GM12873 (cell line): Measurements from ENCODE around the gene POGZ.

Experiments used
- CTCF ChIP-seq: IDR thresholded peaks from 2 replicates; pipeline ENCODE4 v1.5.1; 2012; ENCODE audit warnings: low read depth, mild to moderate bottlenecking, moderate library complexity, low read length, control low read depth; ENCODE audit not compliant: insufficient read depth; ENCODE audit errors: missing control alignments

Gene POGZ, protein sequence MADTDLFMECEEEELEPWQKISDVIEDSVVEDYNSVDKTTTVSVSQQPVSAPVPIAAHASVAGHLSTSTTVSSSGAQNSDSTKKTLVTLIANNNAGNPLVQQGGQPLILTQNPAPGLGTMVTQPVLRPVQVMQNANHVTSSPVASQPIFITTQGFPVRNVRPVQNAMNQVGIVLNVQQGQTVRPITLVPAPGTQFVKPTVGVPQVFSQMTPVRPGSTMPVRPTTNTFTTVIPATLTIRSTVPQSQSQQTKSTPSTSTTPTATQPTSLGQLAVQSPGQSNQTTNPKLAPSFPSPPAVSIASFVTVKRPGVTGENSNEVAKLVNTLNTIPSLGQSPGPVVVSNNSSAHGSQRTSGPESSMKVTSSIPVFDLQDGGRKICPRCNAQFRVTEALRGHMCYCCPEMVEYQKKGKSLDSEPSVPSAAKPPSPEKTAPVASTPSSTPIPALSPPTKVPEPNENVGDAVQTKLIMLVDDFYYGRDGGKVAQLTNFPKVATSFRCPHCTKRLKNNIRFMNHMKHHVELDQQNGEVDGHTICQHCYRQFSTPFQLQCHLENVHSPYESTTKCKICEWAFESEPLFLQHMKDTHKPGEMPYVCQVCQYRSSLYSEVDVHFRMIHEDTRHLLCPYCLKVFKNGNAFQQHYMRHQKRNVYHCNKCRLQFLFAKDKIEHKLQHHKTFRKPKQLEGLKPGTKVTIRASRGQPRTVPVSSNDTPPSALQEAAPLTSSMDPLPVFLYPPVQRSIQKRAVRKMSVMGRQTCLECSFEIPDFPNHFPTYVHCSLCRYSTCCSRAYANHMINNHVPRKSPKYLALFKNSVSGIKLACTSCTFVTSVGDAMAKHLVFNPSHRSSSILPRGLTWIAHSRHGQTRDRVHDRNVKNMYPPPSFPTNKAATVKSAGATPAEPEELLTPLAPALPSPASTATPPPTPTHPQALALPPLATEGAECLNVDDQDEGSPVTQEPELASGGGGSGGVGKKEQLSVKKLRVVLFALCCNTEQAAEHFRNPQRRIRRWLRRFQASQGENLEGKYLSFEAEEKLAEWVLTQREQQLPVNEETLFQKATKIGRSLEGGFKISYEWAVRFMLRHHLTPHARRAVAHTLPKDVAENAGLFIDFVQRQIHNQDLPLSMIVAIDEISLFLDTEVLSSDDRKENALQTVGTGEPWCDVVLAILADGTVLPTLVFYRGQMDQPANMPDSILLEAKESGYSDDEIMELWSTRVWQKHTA (N-terminal part only)

GRCh38 chr1:151459331-151460046 lies at the start of gene POGZ:
Gene POGZ (minus strand): TSS chr1:151459494. CDS start chr1:151442204, 17,290 bp downstream.
- no peak for TF ChIP-seq CTCF

DNA sequence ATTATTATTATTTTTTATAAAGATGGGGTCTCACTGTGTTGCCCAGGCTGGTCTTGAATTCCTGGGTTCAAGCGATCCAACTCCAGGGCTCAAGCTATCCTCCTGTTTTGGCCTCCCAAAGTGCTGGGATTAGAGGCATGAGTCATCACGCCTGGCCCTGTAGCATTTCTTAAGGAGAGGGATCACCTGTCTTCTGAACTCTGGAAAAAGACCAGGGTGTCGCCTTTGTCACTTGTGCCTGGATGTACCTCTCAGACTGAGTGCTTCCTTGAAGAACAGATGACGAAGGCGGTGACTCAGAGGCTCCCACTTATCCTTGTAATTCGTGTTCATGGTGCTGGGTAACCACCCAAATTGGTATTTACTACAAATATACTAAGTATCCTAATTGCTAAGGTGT lies 49.5 kb upstream of the POGZ start:
- no peak for TF ChIP-seq CTCF

DNA sequence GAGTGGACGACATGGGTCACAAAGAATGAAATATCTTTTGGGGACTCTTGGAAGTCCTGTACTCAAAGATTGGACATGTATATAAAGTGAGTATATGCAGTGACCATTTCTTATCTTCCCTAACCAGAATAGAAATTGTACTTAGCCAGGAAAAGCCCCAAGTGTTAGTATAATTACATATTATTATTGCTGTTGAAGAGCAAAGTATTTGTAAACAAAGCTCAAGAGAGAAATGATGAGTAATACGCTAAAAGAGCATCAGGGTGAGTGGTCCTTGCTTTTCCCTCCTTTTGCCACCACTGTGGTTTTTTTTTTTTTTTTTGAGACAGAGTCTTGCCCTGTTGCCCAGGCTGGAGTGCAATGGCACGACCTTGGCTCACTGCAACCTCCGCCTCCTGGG lies 45.5 kb upstream of the POGZ start:
- no peak for TF ChIP-seq CTCF

DNA sequence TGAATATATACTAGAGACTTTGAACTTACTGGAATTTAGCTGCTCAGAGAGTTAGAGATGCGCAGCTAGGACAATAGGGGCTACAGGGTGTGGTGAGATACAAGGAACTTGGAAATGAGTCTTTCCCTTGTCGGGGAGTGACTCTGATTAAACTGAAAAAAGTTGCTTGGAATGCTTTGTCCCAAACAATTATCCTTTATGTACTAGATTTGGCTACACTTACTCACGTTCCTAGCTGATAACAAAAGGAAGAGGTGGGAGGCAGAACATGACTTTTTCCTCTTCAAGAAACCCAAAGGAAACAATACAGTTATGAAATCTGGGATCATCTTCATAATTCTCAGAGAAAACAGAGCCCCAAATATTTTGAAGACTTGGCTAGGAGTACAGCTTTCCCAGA lies 45.0 kb upstream of the POGZ start:
- no peak for TF ChIP-seq CTCF

GRCh38 chr1:151502859-151503780 lies 43.8 kb upstream of the POGZ start:
- TF ChIP-seq CTCF: no peak

GRCh38 chr1:151502035-151502700 lies 42.9 kb upstream of the POGZ start:
- no peak for TF ChIP-seq CTCF
